Measurements from ENCODE around the gene THRB. TPM values are rescaled to one million over a fixed set of nuclear protein-coding genes. Genes with fewer than 3 reads are reported as not detected.
"Not testable (repeated sequence)": the region's sequence is repeated elsewhere in the genome, so short reads cannot be mapped to it uniquely, and the experiment has no call there.

THRB gene
- total RNA-seq, 1 experiment from 2014 or later: 2.8 TPM

- DNase-seq (ENCODE audit: low read depth); in situ Hi-C loops (cut with HindIII; ENCODE audit: low pct_unique_long_range_greater_than_20kb, low sequenced_read_pairs): not testable (repeated sequence)
These were observed 95.9 kb downstream of the THRB start for GRCh38 chr3:24398712-24399111.

GRCh38 chr3:24396338-24396737, 98.3 kb downstream of the THRB start:
- DNase-seq (ENCODE audit: low read depth): no peak
- in situ Hi-C loops (cut with HindIII; ENCODE audit: low pct_unique_long_range_greater_than_20kb, low sequenced_read_pairs): no loop called here

GRCh38 chr3:24394754-24395153, 99.9 kb downstream of the THRB start:
- in situ Hi-C loops (cut with HindIII; ENCODE audit: low pct_unique_long_range_greater_than_20kb, low sequenced_read_pairs): no loop called here
- DNase-seq (ENCODE audit: low read depth): no peak

GRCh38 chr3:24393316-24393715, 101.3 kb downstream of the THRB start:
- no peak for DNase-seq (ENCODE audit: low read depth)
- in situ Hi-C loops (cut with HindIII; ENCODE audit: low pct_unique_long_range_greater_than_20kb, low sequenced_read_pairs): no loop called here

GRCh38 chr3:24390169-24391130, 104.2 kb downstream of the THRB start:
- no peak for DNase-seq (ENCODE audit: low read depth)
- in situ Hi-C loops (cut with HindIII; ENCODE audit: low pct_unique_long_range_greater_than_20kb, low sequenced_read_pairs): no loop called here

GRCh38 chr3:24389108-24390090, 105.3 kb downstream of the THRB start:
- DNase-seq (ENCODE audit: low read depth): no peak
- in situ Hi-C loops (cut with HindIII; ENCODE audit: low pct_unique_long_range_greater_than_20kb, low sequenced_read_pairs): no loop called here

- no peak for DNase-seq (ENCODE audit: low read depth)
- in situ Hi-C loops (cut with HindIII; ENCODE audit: low pct_unique_long_range_greater_than_20kb, low sequenced_read_pairs): no loop called here
These were observed 106.0 kb downstream of the THRB start for GRCh38 chr3:24388611-24389010.

- in situ Hi-C loops (cut with HindIII; ENCODE audit: low pct_unique_long_range_greater_than_20kb, low sequenced_read_pairs): no loop called here
- DNase-seq (ENCODE audit: low read depth): no peak
These were observed 106.5 kb downstream of the THRB start for GRCh38 chr3:24388159-24388558.

GRCh38 chr3:24387493-24387892, 107.2 kb downstream of the THRB start:
- DNase-seq (ENCODE audit: low read depth): no peak

GRCh38 chr3:24387000-24387399, 107.7 kb downstream of the THRB start:
- in situ Hi-C loops (cut with HindIII; ENCODE audit: low pct_unique_long_range_greater_than_20kb, low sequenced_read_pairs): no loop called here
- DNase-seq (ENCODE audit: low read depth): no peak

More at GRCh38 chr3:24387493-24387892, 107.2 kb downstream of the THRB start:
- in situ Hi-C loops (cut with HindIII; ENCODE audit: low pct_unique_long_range_greater_than_20kb, low sequenced_read_pairs): no loop called here

GRCh38 chr3:24386458-24386857, 108.2 kb downstream of the THRB start:
- DNase-seq (ENCODE audit: low read depth): no peak
- in situ Hi-C loops (cut with HindIII; ENCODE audit: low pct_unique_long_range_greater_than_20kb, low sequenced_read_pairs): no loop called here

- no peak for DNase-seq (ENCODE audit: low read depth)
- in situ Hi-C loops (cut with HindIII; ENCODE audit: low pct_unique_long_range_greater_than_20kb, low sequenced_read_pairs): no loop called here
These were observed 109.5 kb downstream of the THRB start for GRCh38 chr3:24385012-24385615.

- no peak for DNase-seq (ENCODE audit: low read depth)
- in situ Hi-C loops (cut with HindIII; ENCODE audit: low pct_unique_long_range_greater_than_20kb, low sequenced_read_pairs): no loop called here
These were observed 112.0 kb downstream of the THRB start for GRCh38 chr3:24382647-24383046.

GRCh38 chr3:24379936-24380335, 114.7 kb downstream of the THRB start:
- no peak for DNase-seq (ENCODE audit: low read depth)
- in situ Hi-C loops (cut with HindIII; ENCODE audit: low pct_unique_long_range_greater_than_20kb, low sequenced_read_pairs): no loop called here

GRCh38 chr3:24378313-24378712, 116.3 kb downstream of the THRB start:
- DNase-seq (ENCODE audit: low read depth): no peak
- in situ Hi-C loops (cut with HindIII; ENCODE audit: low pct_unique_long_range_greater_than_20kb, low sequenced_read_pairs): no loop called here

GRCh38 chr3:24377218-24377993, 117.2 kb downstream of the THRB start:
- no peak for DNase-seq (ENCODE audit: low read depth)

GRCh38 chr3:24375947-24376384, 118.7 kb downstream of the THRB start:
- no peak for DNase-seq (ENCODE audit: low read depth)
- in situ Hi-C loops (cut with HindIII; ENCODE audit: low pct_unique_long_range_greater_than_20kb, low sequenced_read_pairs): no loop called here

More at GRCh38 chr3:24377218-24377993, 117.2 kb downstream of the THRB start:
- in situ Hi-C loops (cut with HindIII; ENCODE audit: low pct_unique_long_range_greater_than_20kb, low sequenced_read_pairs): no loop called here

GRCh38 chr3:24374801-24375200, 119.8 kb downstream of the THRB start:
- in situ Hi-C loops (cut with HindIII; ENCODE audit: low pct_unique_long_range_greater_than_20kb, low sequenced_read_pairs): no loop called here
- no peak for DNase-seq (ENCODE audit: low read depth)
